ENCODE results near the gene BDH2.

The BDH2 gene

DNA sequence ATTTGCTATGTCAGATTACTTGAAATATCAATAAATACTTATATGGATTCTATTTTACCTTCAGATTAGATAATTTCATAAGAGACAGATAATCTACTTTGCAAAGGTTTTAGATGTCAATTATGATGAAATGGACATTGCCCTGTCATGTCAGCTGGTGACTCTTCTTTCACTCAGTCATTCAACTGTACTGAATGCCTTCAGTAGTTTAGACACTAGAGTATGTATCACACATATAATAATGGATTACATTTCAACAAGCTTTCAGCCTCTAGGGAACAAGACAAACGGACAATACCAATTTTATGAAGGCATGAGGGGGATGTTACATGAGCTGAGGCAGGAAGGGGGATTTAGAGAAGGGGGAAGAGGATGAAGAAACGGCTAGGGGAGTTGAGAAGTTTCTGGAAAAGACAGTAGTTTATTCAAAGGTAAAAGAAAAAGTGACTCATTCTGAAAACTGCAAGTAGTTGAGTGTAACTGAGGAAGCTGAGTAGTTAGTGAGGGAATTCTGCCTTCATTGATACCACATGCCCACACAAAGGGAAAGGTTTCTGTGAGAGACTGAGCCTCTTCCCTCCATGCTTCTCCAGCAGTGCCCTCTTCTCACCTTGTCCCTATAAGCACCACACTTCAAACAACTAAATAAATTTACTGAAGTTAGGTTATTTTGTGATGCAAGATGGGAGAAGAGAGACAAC, 48.7 kb downstream of the BDH2 start:
- DNase-seq (ENCODE audit: insufficient read length): no peak
- FAIRE-seq: no peak
- TF ChIP-seq TAF1 (IDR thresholded peaks at IDR 0.05; ENCODE audit: borderline replicate concordance, low read depth, low read length) (no peak), POLR2A (IDR thresholded peaks at IDR 0.05; ENCODE audit: low read depth, low read length) (no peak), POLR2AphosphoS5 (IDR thresholded peaks at IDR 0.05; ENCODE audit: low read depth, low read length) (no peak)

GRCh38 chr4:103046416-103047290, 53.0 kb downstream of the BDH2 start:
- DNase-seq (ENCODE audit: insufficient read length): no peak
- FAIRE-seq: peak; percentile 54
- TF ChIP-seq POLR2AphosphoS5 (IDR thresholded peaks at IDR 0.05; ENCODE audit: low read depth, low read length): no peak
- TF ChIP-seq POLR2A (IDR thresholded peaks at IDR 0.05; ENCODE audit: low read depth, low read length): no peak
- TF ChIP-seq TAF1 (IDR thresholded peaks at IDR 0.05; ENCODE audit: borderline replicate concordance, low read depth, low read length): no peak

DNA sequence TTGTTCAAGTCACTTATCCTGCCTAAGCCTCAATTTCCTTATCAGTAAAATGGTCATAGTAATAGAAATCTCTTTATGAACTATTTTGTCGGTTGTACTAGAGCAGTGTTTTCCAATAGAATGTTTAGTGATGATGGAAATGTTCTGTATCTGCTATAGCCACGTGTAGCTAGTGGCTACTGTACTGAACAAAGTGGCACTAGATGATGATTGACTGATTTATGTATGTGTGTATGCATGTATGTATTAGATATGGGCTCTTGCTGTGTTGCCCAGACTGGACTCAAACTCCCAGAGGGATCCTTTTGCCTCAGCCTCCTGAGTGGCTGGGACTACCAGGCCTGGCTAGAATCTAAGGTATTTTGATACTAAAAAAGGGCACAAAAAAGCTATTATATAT, 55.5 kb downstream of the BDH2 start:
- no peak for FAIRE-seq

DNA sequence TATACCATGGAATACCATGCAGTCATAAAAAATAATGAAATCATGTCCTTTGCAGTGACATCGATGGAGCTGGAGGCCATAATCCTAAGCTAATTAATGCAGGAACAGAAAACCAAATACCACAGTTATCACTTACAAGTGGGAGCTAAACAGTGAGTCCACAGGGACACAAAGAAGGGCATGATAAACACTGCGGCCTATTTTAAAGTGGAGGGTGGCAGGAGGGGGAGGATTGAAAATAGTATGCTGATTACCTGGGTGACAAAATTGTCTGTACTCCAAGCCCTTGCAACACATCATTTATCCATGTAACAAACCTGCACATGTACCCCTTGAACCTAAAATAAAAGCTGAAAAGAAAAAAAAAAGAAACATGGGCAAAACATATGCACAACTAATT, 63.5 kb downstream of the BDH2 start:
- DNase-seq (ENCODE audit: insufficient read length) (no peak), FAIRE-seq (no peak)
- TF ChIP-seq POLR2AphosphoS5 (IDR thresholded peaks at IDR 0.05; ENCODE audit: low read depth, low read length): no peak
- no peak for TF ChIP-seq POLR2A (IDR thresholded peaks at IDR 0.05; ENCODE audit: low read depth, low read length)
- no peak for TF ChIP-seq TAF1 (IDR thresholded peaks at IDR 0.05; ENCODE audit: borderline replicate concordance, low read depth, low read length)

More for the DNA sequence above, 55.5 kb downstream of the BDH2 start:
- no peak for DNase-seq (ENCODE audit: insufficient read length)
- TF ChIP-seq POLR2AphosphoS5 (IDR thresholded peaks at IDR 0.05; ENCODE audit: low read depth, low read length) (no peak), POLR2A (IDR thresholded peaks at IDR 0.05; ENCODE audit: low read depth, low read length) (no peak), TAF1 (IDR thresholded peaks at IDR 0.05; ENCODE audit: borderline replicate concordance, low read depth, low read length) (no peak)

DNA sequence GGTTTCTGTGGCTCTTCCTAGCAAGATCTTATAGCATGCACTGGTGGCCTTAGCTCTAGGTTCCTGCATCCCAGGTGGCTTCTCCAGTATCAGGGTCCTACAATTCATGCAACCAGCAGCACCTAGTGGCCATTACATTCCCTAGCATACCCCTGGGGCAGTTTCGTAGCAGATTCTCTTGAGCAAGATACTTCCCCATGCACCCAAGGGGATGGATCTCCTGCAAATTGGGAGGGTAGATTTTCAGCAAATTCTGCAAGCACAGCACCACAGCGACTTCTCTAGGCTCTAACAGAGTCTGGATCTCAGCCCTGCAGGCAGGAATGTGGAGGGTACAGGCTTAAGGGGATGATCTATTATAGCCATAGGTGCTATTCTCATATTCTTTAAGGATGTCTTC, 67.1 kb downstream of the BDH2 start:
- FAIRE-seq (no peak), DNase-seq (ENCODE audit: insufficient read length) (no peak)
- TF ChIP-seq POLR2A (IDR thresholded peaks at IDR 0.05; ENCODE audit: low read depth, low read length) (no peak), POLR2AphosphoS5 (IDR thresholded peaks at IDR 0.05; ENCODE audit: low read depth, low read length) (no peak), TAF1 (IDR thresholded peaks at IDR 0.05; ENCODE audit: borderline replicate concordance, low read depth, low read length) (no peak)

GRCh38 chr4:103030791-103031190, 68.8 kb downstream of the BDH2 start:
- DNase-seq (ENCODE audit: insufficient read length) (no peak), FAIRE-seq (no peak)
- no peak for TF ChIP-seq POLR2A (IDR thresholded peaks at IDR 0.05; ENCODE audit: low read depth, low read length)
- no peak for TF ChIP-seq TAF1 (IDR thresholded peaks at IDR 0.05; ENCODE audit: borderline replicate concordance, low read depth, low read length)
- TF ChIP-seq POLR2AphosphoS5 (IDR thresholded peaks at IDR 0.05; ENCODE audit: low read depth, low read length): no peak

DNA sequence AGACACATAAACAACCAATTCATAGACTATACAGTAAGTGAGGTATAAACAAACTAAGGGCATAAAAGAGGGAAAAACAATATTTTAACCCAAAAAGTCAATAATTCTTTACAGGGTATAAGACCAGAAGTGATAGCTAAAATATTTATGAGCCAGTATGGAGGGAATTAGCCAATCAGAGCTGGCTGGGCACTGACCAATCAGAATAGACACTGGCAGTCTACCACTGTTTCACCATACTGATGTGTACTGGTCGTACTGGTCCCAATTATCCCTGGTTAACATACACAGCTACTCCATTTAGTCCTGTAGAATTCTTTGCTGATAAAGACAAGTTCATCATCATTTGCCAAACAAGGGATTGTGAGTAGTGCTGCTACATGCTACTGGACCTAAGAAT, 70.3 kb downstream of the BDH2 start:
- no peak for FAIRE-seq
- TF ChIP-seq POLR2AphosphoS5 (IDR thresholded peaks at IDR 0.05; ENCODE audit: low read depth, low read length) (no peak), POLR2A (IDR thresholded peaks at IDR 0.05; ENCODE audit: low read depth, low read length) (no peak), TAF1 (IDR thresholded peaks at IDR 0.05; ENCODE audit: borderline replicate concordance, low read depth, low read length) (no peak)

More for the DNA sequence above, 70.3 kb downstream of the BDH2 start:
- no peak for DNase-seq (ENCODE audit: insufficient read length)

Measured in GM12892 (cell line).